Transverse colon (tissue), 4 donors: Measurements from ENCODE around the gene IQCK. TPM values are rescaled to one million over a fixed set of nuclear protein-coding genes. Genes with fewer than 3 reads are reported as not detected.

Experiments
- DNase-seq: peaks from one replicate; pipeline ENCODE4 v3.0.0-alpha.2; 2019
- H3K27ac ChIP-seq, 4 donors: fragments of 200-600 bp; sonication (generic); 2 replicates each; pipeline ENCODE4 v1.5.1; 2016 to 2018; ENCODE audit warnings: inconsistent platforms in 4 of 4
- H3K27me3 ChIP-seq: fragments of 200-600 bp; sonication (generic); 2 replicates; pipeline ENCODE4 v1.5.1; 2017; ENCODE audit warnings: inconsistent platforms
- H3K36me3 ChIP-seq, 4 donors: fragments of 200-600 bp; sonication (generic); 2 replicates each; pipeline ENCODE4 v1.5.1; 2017 to 2019; ENCODE audit warnings: inconsistent platforms in 4 of 4
- H3K4me1 ChIP-seq, 4 donors: fragments of 200-600 bp; sonication (generic); 2 replicates each; pipeline ENCODE4 v1.5.1; 2017 to 2020; ENCODE audit warnings: inconsistent platforms in 4 of 4
- H3K4me3 ChIP-seq, 4 donors: fragments of 200-600 bp; sonication (generic); 1 replicate in 1 of 4; 2 replicates in 3 of 4; pipeline versions ENCODE4 v1.5.1 to v1.6.1; 2017 to 2019; ENCODE audit warnings: inconsistent platforms in 4 of 4
- H3K9me3 ChIP-seq, 2 donors: fragments of 200-600 bp; sonication (generic); 2 replicates each; pipeline ENCODE4 v1.5.1; 2017 to 2019; ENCODE audit warnings: inconsistent platforms in 2 of 2
- EP300 ChIP-seq: sonication (generic); formaldehyde crosslinking; IDR thresholded peaks from one replicate; pipeline ENCODE4 v1.6.1; 2017; ENCODE audit warnings: antibody characterized with exemption, low read depth
- POLR2A ChIP-seq: fragments of 450-650 bp; IDR thresholded peaks from one replicate; pipeline ENCODE4 v1.6.1; 2016; ENCODE audit warnings: antibody characterized with exemption, mild to moderate bottlenecking, moderate library complexity
- POLR2AphosphoS5 ChIP-seq, 3 donors: sonication (generic); formaldehyde crosslinking; IDR thresholded peaks; one replicate each; pipeline ENCODE4 v1.6.1; 2016; ENCODE audit warnings: antibody characterized with exemption in 3 of 3
- WGBS, 2 donors: methylation state at CpG; one replicate each; pipeline ENCODE4 v1.1.5; 2018; ENCODE audit warnings: low coverage in 1 of 2; 5-methylcytosine and 5-hydroxymethylcytosine counted together
- in situ Hi-C, 4 donors: fragments of 200-750 bp; cut with MboI; loops; one replicate each; pipeline versions ENCODE4 v1.15.0 to v1.15.1; 2017; ENCODE audit warnings: low sequenced_read_pairs in 3 of 4, low pct_ligation_motif_present in 1 of 4, low pct_unique_long_range_greater_than_20kb in 1 of 4
- intact Hi-C: fragments of 100-400 bp; cut with DNase I; formaldehyde crosslinking; loops from one replicate; pipeline ENCODE4 v1.15.1; 2023; ENCODE audit warnings: low total_unique reads
- total RNA-seq, 4 donors: library from RNA; depleted of rRNA; stranded (reverse); fragments of >200 nt; gene quantifications; one replicate each; pipeline ENCODE4 v1.1.0, GENCODE V29; 2016
- TF ChIP-seq, protein P1 (sequence below), 5 experiments: fragments of 200-600 bp in 3 of 5; fragments of 450-650 bp in 2 of 5; sonication (generic) in 3 of 5; IDR thresholded peaks; 1 replicate in 2 of 5; 2 replicates in 3 of 5; pipeline ENCODE4 v1.5.1; 2016 to 2017; ENCODE audit warnings: antibody characterized with exemption in 5 of 5, inconsistent platforms in 3 of 5, mild to moderate bottlenecking in 2 of 5, moderate library complexity in 1 of 5

IQCK gene
- total RNA-seq, 4 donors from 2014 or later: 8.3 to 18.2 (median 12.7) TPM

DNA sequence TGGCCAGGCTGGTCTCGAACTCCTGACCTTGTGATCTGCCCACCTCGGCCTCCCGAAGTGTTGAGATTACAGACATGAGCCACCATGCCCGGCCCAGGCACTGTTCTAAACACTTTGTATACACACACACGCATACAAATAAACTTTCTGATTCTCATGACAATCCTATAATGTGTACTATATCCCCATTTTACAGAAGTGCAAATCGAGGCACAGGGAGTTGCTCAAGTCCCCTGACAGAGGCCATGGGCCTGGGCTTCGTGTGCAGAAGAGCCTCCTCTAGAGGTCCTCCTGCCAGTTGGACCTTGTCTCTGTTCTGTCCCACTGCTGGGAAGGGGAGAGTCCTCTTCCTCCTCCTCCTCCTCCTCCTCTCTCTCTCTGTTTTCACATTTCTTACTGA, 176.5 kb downstream of the IQCK start:
- 79% methylated on average over 7 of the region's 7 CpGs; no CpG with 5 or more reads in 1 of the 2 donors for WGBS, 2 donors
- H3K36me3 ChIP-seq: no peaks in the 10 kb centered on the region
- no peak overlapping the region for H3K4me3 ChIP-seq
- H3K4me1 ChIP-seq: peaks cover 0 to 3% (median 0%) of the 10 kb centered on the region in 4 donors
- H3K27me3 ChIP-seq: no peaks in the 10 kb centered on the region
- H3K27ac ChIP-seq: no peak overlapping the region
- no peaks in the 10 kb centered on the region for H3K9me3 ChIP-seq
- intact Hi-C loops: no loop called here
- DNase-seq: no peak
- in situ Hi-C loops: loop anchor here in 2 of 4 donors (10.0 to 25.0 kb wide), 2 partner anchors 182 to 490 kb away; partner anchors contain the start of genes IQCK (in 1 of the 2) and KNOP1 (in 1 of the 2)
- TF ChIP-seq POLR2A (no peak), POLR2AphosphoS5 (IDR thresholded peaks at IDR 0.05) (no peak), EP300 (no peak)
- TF ChIP-seq, protein P1, sequence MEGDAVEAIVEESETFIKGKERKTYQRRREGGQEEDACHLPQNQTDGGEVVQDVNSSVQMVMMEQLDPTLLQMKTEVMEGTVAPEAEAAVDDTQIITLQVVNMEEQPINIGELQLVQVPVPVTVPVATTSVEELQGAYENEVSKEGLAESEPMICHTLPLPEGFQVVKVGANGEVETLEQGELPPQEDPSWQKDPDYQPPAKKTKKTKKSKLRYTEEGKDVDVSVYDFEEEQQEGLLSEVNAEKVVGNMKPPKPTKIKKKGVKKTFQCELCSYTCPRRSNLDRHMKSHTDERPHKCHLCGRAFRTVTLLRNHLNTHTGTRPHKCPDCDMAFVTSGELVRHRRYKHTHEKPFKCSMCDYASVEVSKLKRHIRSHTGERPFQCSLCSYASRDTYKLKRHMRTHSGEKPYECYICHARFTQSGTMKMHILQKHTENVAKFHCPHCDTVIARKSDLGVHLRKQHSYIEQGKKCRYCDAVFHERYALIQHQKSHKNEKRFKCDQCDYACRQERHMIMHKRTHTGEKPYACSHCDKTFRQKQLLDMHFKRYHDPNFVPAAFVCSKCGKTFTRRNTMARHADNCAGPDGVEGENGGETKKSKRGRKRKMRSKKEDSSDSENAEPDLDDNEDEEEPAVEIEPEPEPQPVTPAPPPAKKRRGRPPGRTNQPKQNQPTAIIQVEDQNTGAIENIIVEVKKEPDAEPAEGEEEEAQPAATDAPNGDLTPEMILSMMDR (IDR thresholded peaks at IDR 0.05): no peak

DNA sequence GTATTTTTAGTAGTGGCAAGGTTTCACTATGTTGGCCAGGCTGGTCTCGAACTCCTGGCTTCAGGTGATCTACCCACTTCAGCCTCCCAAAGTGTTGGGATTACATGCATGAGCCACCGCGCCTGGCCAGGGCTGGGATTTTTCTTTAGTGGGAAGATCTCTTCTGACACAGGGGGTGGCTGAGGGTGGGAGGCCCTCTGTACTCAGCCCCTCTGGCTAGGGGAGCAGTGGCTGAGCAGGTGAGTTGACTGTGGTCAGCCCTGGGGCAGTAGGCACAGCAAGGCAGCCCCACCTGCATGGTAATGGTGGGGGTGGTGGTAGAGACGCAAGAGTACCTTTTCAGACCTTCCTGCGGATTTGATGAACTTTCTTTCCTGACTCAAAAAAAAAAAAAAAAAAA, 178.9 kb downstream of the IQCK start:
- no peak overlapping the region for H3K27ac ChIP-seq
- H3K9me3 ChIP-seq: no peaks in the 10 kb centered on the region
- H3K27me3 ChIP-seq: no peaks in the 10 kb centered on the region
- H3K36me3 ChIP-seq: no peaks in the 10 kb centered on the region
- no peak overlapping the region for H3K4me3 ChIP-seq
- in situ Hi-C loops (loop anchor here in 2 of 4 donors (10.0 to 25.0 kb wide), 2 partner anchors 185 to 488 kb away; partner anchors contain the start of genes IQCK (in 1 of the 2) and KNOP1 (in 1 of the 2)), intact Hi-C loops (no loop called here)
- 85 to 90% methylated on average over 2 to 5 of the region's 5 CpGs for WGBS, 2 donors
- TF ChIP-seq EP300: no peak
- DNase-seq: no peak
- peaks cover 0 to 3% (median 0%) of the 10 kb centered on the region in 4 donors for H3K4me1 ChIP-seq

DNA sequence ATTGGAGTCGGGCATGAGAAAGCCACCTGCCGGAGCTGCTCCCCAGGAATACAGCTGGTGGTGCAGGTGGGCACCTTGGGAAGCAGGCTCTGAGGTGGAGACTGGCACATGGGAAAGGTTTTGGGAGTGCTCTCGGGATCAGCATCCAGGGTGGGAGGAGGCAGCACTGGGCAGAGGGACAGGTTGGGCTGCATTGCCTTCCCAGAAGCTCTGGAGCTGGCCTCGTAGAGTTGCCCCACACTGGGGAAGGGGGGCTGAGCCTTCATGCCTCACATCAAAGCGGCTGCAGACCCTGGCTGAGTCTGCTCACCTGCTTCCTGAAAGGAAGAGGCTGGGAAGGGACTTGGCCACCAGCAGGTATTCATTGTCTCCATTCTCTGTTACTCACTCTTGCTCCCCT, 180.1 kb downstream of the IQCK start:
- no peaks in the 10 kb centered on the region for H3K36me3 ChIP-seq
- H3K4me1 ChIP-seq: peaks cover 0 to 3% (median 0%) of the 10 kb centered on the region in 4 donors
- WGBS, 2 donors: 69% methylated on average over 4 of the region's 5 CpGs; no CpG with 5 or more reads in 1 of the 2 donors
- no peaks in the 10 kb centered on the region for H3K27me3 ChIP-seq
- in situ Hi-C loops: loop anchor here in 2 of 4 donors (10.0 to 25.0 kb wide), 2 partner anchors 186 to 487 kb away; partner anchors contain the start of genes IQCK (in 1 of the 2) and KNOP1 (in 1 of the 2)
- no peak for TF ChIP-seq EP300
- TF ChIP-seq, protein P1 (IDR thresholded peaks at IDR 0.05): no peak
- no peak for TF ChIP-seq POLR2A
- no peak for TF ChIP-seq POLR2AphosphoS5 (IDR thresholded peaks at IDR 0.05)
- no peak for DNase-seq
- intact Hi-C loops: no loop called here
- H3K4me3 ChIP-seq: no peak overlapping the region
- H3K9me3 ChIP-seq: no peaks in the 10 kb centered on the region
- no peak overlapping the region for H3K27ac ChIP-seq

DNA sequence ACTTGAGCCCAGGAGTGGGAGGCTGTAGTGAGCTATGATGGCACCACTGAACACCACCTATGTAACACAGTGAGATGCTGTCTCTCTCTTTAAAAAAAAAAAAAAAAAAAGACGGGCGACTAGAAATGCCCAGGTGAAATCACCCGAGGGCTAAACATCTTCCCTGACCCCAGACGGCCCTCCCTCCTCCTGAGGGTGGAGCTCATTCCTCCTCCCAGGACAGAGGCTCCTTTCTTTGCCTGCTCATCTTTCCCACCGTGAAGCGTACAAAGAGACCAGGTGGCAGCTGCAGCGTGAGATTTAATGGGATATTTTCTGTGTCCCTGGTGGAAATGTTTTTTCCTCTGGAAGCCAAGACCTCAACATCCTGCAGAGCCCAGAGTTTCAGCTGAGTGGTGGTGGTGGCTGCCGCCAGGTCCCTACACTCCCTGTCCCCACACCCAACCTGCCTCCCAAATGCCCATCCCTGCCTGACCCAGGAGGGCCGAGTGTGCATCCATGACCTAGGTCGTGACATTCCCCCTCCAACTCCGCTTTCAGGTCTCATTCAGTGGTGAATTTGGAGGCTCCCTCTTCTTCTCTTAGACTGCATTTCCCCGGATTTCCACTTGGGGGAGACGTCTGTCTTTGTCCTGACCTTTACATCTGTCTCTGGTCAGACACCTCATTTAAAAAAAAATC, 181.0 kb downstream of the IQCK start:
- Histone ChIP-seq H3K36me3 (no peaks in the 10 kb centered on the region), H3K4me3 (no peak overlapping the region), H3K27me3 (no peaks in the 10 kb centered on the region), H3K4me1 (peaks cover 0 to 3% (median 0%) of the 10 kb centered on the region in 4 donors), H3K9me3 (no peaks in the 10 kb centered on the region), H3K27ac (no peak overlapping the region)
- TF ChIP-seq EP300: no peak
- TF ChIP-seq, protein P1 (IDR thresholded peaks at IDR 0.05): peak; percentile 66 to 79 (median 68)
- intact Hi-C loops: no loop called here
- 0 to 5% methylated on average over 5 to 13 of the region's 13 CpGs for WGBS, 2 donors
- in situ Hi-C loops: loop anchor here in 2 of 4 donors (10.0 to 25.0 kb wide), 2 partner anchors 187 to 486 kb away; partner anchors contain the start of genes IQCK (in 1 of the 2) and KNOP1 (in 1 of the 2)
- DNase-seq: peak; percentile 39
